ENCODE data around the gene IDH3G. TPM values are rescaled to one million over a fixed set of nuclear protein-coding genes. Genes with fewer than 3 reads are reported as not detected.
A peak's percentile ranks its signal among the peaks of the same experiment; 100 is the strongest.

The IDH3G gene
- total RNA-seq, 6 experiments from 2014 or later = 60.2 to 67.1 (median 62.8) TPM

DNA sequence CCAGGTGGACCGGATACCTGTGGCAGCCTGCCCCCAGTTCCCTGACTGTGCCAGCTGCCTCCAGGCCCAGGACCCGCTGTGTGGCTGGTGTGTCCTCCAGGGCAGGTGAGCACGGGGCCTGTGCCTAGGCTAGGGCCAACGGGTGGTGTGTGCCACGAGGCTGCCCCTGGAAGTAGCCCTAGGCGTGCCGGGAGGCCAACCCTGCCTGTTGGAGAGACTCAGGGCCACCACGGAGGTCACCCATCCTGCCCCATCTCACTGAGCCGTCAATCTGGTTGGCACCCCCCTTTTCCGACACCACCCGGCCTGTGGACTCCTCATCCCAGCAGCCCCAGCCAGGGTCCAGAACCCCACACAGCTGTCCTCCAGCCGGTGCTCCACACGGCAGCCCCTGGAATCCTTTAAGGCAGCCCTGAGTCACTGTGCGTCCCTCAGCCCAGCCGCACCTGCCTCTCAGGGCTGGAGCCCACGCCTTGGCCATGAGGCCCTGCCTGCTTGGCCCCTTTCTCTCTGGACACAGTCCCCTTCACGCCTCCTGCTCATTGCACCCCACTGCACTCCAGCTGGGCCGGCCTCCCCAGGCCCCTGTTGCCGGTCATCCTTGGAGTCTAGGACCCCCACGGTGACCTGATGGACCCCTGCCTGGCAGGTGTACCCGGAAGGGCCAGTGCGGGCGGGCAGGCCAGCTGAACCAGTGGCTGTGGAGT lies 24.9 kb downstream of the IDH3G start:
- DNase-seq = no peak
- TF ChIP-seq, protein P1, sequence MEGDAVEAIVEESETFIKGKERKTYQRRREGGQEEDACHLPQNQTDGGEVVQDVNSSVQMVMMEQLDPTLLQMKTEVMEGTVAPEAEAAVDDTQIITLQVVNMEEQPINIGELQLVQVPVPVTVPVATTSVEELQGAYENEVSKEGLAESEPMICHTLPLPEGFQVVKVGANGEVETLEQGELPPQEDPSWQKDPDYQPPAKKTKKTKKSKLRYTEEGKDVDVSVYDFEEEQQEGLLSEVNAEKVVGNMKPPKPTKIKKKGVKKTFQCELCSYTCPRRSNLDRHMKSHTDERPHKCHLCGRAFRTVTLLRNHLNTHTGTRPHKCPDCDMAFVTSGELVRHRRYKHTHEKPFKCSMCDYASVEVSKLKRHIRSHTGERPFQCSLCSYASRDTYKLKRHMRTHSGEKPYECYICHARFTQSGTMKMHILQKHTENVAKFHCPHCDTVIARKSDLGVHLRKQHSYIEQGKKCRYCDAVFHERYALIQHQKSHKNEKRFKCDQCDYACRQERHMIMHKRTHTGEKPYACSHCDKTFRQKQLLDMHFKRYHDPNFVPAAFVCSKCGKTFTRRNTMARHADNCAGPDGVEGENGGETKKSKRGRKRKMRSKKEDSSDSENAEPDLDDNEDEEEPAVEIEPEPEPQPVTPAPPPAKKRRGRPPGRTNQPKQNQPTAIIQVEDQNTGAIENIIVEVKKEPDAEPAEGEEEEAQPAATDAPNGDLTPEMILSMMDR (IDR thresholded peaks at IDR 0.05) = no peak
- Mint-ChIP-seq H3K36me3 (ENCODE audit: low read depth) (no peaks in the 10 kb centered on the region), H3K4me1 (ENCODE audit: low read depth) (peaks cover 7% of the 10 kb centered on the region; the same call in 1 of the 2 replicates), H3K9me3 (no peaks in the 10 kb centered on the region), H3K27me3 (ENCODE audit: insufficient read depth) (no peaks in the 10 kb centered on the region), H3K4me3 (no peak overlapping the region), H3K27ac (no peak overlapping the region)

DNA sequence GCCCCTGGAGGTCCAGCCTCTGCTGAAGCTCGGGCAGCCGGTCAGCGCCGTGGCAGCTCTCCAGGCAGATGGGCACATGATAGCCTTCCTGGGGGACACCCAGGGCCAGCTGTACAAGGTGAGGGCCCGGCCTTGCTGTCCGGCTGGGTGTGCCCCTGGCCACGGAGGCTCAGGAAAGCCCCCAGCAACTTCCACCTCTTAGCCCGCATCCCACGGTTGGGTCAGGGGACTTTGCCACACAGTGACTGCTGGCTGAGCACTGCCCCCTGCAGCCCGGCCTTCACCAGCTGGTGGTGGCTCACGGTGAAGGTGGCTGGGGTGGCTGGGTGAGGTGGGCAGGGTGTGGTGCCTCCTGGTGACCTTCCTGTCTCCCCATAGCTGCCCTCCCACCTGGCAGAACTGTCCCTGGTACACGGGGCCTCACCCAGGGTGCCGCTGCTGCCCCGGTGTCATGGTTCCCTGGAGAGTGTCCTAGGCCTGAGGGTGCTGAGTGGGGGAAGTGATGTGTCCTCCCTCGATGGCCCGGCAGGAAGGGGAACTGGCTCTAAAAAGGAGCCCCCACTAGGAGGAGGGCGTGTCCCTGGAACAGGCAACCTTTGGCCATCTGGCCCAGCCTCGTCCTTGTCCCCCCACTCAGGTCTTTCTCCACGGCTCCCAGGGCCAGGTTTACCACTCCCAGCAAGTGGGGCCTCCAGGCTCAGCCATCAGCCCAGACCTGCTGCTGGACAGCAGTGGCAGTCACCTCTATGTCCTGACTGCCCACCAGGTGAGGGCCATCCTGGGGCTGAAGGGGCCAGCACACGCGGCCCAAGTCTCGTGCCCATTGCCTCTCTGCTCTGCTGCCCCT lies 25.6 kb downstream of the IDH3G start:
- Mint-ChIP-seq H3K4me1 (ENCODE audit: low read depth) (peaks cover 7% of the 10 kb centered on the region; the same call in 1 of the 2 replicates), H3K36me3 (ENCODE audit: low read depth) (no peaks in the 10 kb centered on the region), H3K4me3 (no peak overlapping the region), H3K9me3 (no peaks in the 10 kb centered on the region), H3K27me3 (ENCODE audit: insufficient read depth) (no peaks in the 10 kb centered on the region), H3K27ac (no peak overlapping the region)
- DNase-seq = no peak
- TF ChIP-seq, protein P1 (IDR thresholded peaks at IDR 0.05) = no peak; the same call in 1 of the 2 replicates

GRCh38 chrX:153767674-153768055 lies 26.5 kb downstream of the IDH3G start:
- TF ChIP-seq, protein P1 (IDR thresholded peaks at IDR 0.05) = no peak
- DNase-seq = no peak
- H3K4me3 Mint-ChIP-seq = no peak overlapping the region
- no peak overlapping the region for H3K27ac Mint-ChIP-seq
- peaks cover 7% of the 10 kb centered on the region; the same call in 1 of the 2 replicates for H3K4me1 Mint-ChIP-seq (ENCODE audit: low read depth)
- H3K36me3 Mint-ChIP-seq (ENCODE audit: low read depth) = no peaks in the 10 kb centered on the region
- no peaks in the 10 kb centered on the region for H3K27me3 Mint-ChIP-seq (ENCODE audit: insufficient read depth)
- no peaks in the 10 kb centered on the region for H3K9me3 Mint-ChIP-seq

DNA sequence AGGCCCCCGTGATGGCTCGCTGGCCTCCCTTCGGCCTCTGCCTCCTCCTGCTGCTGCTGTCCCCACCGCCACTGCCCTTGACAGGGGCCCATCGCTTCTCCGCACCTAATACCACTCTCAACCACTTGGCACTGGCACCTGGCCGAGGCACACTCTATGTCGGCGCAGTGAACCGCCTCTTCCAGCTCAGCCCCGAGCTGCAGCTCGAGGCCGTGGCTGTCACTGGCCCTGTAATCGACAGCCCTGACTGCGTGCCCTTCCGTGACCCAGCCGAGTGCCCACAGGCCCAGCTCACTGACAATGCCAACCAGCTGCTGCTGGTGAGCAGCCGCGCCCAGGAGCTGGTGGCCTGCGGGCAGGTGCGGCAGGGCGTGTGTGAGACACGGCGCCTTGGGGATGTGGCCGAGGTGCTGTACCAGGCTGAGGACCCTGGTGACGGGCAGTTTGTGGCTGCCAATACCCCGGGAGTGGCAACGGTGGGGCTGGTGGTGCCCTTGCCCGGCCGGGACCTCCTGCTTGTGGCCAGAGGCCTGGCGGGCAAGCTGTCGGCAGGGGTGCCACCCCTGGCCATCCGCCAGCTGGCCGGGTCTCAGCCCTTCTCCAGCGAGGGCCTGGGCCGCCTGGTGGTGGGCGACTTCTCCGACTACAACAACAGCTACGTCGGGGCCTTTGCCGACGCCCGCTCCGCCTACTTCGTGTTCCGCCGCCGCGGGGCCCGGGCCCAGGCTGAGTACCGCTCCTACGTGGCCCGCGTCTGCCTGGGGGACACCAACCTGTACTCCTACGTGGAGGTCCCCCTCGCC lies 27.1 kb downstream of the IDH3G start:
- Mint-ChIP-seq H3K36me3 (ENCODE audit: low read depth) (no peaks in the 10 kb centered on the region), H3K27ac (peak overlapping the region; percentile 82; the same call in 1 of the 2 replicates), H3K4me1 (ENCODE audit: low read depth) (peaks cover 7% of the 10 kb centered on the region; the same call in 1 of the 2 replicates), H3K27me3 (ENCODE audit: insufficient read depth) (no peaks in the 10 kb centered on the region), H3K9me3 (no peaks in the 10 kb centered on the region), H3K4me3 (no peak overlapping the region)
- TF ChIP-seq, protein P1 (IDR thresholded peaks at IDR 0.05) = no peak
- no peak for DNase-seq

DNA sequence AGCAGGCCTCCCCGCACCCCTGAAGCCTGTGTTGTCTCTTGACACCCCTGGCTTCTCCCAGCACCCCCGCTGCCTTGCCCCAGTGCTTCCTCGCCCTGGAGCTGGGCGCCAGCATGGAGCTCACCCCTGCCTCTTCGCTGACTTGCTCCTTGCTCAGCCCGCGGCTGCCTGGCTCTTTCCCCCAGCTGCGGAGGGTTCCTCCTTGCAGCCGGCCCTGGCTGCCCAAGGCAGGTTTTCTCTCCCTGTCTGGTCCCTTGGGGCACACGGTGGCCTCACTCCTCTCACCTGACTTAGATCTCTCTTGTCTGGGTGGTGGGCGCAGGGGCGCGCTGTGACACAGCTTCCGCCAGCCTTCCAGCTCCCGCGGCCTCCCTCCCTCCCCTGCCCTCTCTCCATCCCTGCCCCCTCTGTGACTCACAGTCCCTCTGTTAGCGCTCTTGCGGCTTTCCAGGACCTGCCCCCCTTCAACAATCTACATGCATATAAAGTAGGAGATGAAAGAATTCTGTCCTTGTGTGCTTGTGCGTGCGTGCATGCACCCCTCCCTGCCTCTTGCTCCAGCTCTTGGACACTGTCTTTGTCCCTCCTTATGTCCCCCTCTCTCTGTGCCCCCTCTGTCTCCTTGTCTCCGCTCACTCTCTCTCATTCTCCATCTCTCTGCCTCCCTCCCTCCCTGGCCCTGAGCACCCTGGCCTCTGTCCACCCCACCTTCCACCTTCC lies 27.9 kb downstream of the IDH3G start:
- TF ChIP-seq, protein P1 (IDR thresholded peaks at IDR 0.05) = no peak
- peak; percentile 62 for DNase-seq
- no peaks in the 10 kb centered on the region for H3K36me3 Mint-ChIP-seq (ENCODE audit: low read depth)
- H3K4me1 Mint-ChIP-seq (ENCODE audit: low read depth) = peaks cover 7% of the 10 kb centered on the region; the same call in 1 of the 2 replicates
- H3K27ac Mint-ChIP-seq = peak overlapping the region; percentile 82
- H3K9me3 Mint-ChIP-seq = no peaks in the 10 kb centered on the region
- peak overlapping the region; percentile 77 for H3K4me3 Mint-ChIP-seq
- H3K27me3 Mint-ChIP-seq (ENCODE audit: insufficient read depth) = no peaks in the 10 kb centered on the region
